ENCODE measurements around the gene CBFA2T3.

Gene CBFA2T3

DNA sequence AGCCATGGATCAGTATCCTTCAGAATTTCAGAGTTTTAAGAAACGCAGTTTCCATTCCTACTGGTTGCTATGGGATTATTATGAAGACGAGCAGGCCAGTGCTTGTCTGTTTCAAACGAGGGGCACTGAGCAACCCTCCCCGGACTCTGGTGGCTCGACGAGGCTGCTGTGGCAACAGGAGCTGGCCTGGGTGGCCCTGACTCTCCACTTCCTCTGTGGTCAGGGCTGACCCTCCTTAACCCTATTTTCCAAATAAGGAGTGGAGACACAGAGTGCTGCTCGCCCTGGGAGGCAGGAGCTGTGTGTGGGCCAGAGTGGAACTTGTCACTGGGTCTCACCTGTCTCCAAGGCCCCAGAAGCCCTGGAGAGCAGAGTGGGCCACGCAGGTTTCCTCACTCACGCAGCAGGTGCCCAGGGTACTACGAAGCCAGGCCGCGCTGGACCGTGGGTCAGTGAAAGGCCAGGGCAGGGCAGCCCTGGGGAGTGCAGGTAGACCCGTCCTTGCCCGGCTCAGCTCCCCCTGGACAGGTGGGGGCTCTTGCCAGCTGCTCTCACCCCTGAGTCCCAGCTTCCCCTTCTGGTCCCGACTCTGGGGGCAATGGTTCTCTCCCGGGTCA, 123.6 kb downstream of the CBFA2T3 start:
- no peak for DNase-seq

DNA sequence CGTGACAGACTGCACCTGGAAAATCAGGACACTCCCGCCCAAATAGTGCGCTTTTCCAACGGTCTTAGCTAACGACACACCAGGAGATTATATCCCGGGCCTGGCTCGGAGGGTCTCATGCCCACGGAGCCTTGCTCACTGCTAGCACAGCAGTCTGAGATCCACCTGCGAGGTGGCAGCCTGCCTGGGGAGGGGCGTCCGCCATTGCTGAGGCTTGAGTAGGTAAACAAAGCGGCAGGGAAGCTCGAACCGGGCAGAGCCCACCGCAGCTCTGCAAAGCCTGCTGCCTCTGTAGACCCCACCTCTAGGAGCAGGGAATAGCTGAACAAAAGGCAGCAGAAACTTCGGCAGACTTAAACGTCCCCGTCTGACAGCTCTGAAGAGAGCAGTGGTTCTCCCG, 125.4 kb downstream of the CBFA2T3 start:
- no peak for DNase-seq

DNA sequence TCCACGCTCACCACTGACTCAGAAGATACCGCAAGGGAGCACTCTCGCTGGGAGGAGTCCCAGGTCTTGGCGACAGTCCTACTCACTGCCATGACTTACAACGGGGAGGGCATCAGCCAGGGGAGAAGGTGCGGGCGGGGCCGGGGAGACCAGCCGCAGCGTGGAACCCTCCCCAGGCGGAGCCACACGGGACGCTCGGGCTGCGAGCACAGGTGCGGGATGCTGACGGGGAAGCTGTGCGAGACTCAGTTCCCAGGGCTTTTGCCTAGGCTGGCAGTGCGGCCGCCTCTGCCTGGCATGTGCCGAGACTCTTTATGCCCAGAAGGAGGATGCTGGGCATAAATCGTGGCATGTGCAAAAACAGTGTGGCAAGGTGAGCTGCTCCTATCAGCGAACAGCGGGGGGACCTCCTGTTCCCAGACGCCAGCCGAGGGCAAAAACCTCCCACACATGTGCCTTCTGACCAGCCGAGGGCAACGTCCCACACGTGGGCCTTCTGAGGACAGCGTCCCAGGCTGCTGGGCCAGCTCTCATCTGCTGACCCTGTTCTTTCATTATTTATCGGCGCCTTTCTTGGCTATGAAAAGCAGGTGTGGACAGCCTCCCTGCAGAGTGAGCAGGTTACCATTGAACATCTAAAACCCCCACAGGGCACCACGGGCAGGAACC, 126.3 kb downstream of the CBFA2T3 start:
- DNase-seq: no peak

DNA sequence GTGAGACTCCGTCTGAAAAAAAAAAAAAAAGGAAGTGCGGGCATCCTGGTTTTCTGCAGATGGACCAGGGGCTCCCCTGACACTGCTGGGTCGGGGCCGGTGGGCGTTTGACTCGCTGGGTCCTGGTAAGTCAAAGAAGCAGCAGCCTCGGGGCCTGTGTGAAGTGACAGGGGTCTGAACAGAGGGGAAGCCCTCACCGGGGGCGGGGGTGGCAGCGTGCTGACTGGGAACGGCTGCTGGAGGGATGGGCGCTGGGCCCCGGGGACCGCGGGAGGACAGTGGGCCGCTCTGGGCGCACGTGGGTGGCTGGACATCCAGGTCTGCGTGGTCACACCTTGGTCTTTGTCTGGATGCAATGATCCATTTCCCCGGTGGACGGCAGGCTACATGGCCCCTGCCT, 128.4 kb downstream of the CBFA2T3 start:
- DNase-seq: no peak

DNA sequence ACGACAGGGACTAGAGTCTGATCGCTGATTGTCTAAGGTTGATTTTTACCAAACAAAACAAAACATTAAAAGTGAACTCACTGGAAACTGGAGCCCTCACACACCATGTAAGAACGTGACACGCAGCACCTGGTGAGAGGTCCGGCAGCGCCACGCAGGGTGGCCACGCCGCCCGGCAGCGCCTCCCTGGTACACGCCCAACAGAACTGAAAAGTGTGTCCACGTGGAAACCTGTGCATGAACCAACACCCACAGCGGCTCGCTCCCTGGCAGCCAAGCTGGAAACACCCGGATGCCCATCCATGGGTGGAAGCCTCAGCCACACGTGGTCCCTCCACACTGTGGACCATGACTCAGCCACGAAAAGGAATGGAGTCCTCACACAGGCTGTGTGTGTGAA, 129.4 kb downstream of the CBFA2T3 start:
- DNase-seq: no peak

DNA sequence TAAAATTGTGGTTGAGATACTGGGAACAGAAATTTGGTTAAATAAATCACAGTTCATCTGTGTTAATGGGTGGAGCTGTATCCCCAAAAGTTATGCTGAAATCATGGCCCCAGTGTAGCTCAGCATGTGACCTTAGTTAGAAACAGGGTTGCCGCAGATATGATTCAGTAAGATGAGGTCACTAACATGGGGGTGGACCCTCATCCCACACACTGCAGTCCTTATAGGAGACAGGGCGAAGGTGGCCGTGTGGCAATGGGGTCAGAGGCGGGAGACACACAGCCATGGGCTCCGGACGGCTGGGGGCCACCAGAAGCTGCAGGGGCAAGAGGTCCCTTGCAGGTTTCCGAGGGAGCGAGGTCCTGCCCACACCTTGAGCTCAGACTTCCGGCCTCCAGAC, 130.9 kb downstream of the CBFA2T3 start:
- DNase-seq: no peak

DNA sequence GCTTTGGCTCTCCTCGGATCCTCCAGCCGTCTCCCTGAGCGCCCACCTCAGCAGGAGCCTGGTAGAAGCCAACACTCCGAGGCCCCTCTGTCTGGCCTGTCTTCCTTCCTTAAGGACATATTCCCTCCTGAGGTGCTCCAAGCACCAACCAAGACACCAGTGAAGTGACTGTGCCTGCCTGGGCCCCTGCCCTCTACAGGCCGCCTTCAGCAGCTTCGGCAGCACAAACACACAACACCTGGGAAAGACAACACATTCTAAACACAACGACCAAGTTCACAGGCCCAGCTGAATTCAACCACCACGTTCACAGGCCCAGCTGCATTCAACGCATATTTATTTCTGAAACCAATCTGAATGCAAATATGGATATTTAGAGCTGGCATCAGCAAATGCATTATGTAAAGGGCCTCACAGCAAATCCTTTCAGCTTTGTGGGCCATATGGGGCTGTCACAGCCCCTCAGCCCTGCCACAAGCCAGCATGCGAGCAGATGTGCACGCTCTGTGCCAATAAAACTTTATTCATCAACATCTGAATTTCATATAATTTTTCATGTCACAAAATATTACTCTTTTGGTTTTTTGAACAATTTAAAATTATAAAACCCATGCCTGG, 132.5 kb downstream of the CBFA2T3 start:
- DNase-seq: no peak

DNA sequence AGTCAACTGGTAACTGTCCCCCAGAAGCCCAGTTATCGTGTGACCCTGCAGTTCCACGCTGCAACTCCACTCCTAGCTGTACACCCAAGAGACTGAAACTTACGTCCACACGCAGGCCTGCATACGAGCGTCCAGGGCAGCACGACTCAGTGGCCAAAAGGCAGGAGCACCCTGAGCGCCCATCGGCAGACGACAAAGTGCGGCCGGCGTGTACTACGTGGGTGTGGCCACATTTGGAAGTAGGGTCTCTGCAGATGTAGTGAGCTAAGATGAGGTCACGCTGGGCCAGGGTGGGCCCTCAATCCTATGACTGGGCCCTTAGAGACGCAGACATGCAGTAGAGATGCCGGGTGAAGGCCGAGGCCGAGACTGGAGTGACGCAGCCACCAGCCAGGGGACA, 133.8 kb downstream of the CBFA2T3 start:
- no peak for DNase-seq

DNA sequence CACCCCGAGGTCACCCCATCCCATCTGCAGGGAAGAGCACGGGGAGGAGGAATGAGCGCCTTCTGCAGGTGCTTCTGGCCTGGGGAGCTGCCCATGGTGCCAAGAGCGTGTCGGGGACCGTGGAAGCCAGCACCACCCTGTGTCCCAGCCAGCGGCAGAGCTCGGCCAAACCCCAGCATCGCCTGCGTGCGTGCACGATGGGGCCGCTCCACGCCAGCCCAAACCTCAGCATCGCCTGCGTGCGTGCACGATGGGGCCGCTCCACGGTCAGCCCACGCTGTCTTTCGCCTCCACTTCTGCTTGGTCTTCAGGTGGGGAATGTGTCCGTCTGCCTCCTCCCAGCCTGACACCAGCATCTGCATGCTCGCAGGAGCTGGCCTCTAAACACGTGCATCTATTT, 134.2 kb downstream of the CBFA2T3 start:
- DNase-seq: no peak

DNA sequence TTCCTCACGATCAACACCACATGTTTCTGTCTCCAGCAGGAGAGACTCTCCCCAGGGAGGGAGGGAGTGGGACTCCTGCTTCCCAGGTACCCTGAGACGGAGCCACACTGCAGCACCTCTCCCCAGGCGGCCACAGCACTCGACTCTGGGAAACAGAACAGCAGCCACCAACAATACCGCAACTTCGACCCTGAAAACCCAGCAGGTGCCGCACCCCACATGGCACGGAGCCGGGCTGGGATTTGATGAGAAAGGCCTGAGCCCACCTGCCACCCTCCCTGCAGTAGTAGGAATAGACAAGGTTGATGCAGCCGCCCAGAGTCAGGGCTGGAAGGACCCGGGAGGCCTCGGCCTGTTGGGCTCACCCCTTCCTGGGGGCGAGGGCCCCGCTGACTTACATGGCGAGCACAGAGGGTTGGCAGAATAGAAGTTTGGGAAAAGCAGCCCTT, 134.7 kb downstream of the CBFA2T3 start:
- DNase-seq: no peak

DNA sequence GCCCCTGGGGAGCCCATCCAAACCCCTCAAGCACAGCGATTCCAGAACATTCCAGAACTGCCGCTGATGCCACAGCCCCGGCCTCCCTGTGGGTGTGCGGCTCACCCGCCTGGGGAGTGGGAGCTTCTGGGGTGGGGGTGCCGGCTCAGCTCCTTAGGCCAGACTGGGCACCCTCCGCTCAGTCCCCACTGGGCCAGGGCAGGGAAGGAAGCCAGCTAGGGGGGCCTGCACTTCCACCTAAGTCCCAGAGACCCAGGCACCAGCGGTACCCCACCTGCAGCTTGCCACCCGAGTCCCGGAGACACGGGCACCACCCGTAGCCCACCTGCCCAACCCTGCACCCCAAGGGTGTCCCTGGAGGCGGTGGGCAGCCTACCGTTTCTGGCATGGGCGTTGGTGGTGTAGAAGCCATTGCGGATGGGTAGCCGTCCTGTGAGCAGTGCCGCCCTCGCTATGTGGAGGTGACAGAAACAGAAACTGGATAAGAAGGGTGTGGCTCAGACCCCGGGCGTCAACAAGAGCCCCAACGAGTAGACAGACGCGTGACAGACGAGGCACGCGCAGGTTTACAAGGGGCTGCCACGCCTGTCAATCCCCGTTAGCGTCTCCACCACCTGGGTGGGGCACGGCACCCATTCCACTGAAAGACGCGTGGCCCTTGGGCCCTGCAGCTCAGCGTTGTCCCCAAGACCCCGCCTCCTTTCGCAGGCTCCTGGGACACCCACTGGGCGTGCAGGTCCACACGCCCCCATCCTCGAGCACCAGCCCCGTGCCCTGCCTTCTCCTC, 135.3 kb downstream of the CBFA2T3 start:
- no peak for DNase-seq

DNA sequence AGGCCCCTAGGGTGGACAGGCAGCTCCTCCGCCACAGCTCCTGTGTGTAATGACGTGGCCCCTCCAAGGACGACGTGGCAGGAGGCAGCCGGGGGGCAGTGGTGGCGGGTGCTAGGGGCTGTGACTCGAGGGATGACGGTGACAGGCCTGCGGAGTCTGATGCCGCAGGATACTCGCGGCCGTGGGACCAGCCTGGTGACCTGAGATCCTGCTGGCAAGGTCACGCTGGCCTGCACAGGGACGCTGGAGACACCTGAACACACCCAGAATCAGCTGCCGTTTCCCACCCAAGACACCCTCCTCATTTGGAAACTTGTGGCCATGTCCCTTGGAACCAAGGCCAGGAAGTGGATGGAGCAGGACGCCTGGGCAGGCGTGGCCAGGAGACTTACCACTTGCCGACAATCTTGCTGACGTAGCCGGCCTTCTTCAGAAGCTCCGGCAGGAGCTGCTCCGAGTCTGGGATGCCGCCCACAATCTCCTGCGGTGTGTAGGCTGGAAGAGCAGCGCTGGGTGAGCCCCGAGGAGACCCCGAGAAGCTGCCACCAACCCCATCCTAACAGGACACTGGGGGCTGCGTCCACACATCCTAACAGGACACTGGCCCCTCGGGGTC, 136.3 kb downstream of the CBFA2T3 start:
- DNase-seq: no peak

DNA sequence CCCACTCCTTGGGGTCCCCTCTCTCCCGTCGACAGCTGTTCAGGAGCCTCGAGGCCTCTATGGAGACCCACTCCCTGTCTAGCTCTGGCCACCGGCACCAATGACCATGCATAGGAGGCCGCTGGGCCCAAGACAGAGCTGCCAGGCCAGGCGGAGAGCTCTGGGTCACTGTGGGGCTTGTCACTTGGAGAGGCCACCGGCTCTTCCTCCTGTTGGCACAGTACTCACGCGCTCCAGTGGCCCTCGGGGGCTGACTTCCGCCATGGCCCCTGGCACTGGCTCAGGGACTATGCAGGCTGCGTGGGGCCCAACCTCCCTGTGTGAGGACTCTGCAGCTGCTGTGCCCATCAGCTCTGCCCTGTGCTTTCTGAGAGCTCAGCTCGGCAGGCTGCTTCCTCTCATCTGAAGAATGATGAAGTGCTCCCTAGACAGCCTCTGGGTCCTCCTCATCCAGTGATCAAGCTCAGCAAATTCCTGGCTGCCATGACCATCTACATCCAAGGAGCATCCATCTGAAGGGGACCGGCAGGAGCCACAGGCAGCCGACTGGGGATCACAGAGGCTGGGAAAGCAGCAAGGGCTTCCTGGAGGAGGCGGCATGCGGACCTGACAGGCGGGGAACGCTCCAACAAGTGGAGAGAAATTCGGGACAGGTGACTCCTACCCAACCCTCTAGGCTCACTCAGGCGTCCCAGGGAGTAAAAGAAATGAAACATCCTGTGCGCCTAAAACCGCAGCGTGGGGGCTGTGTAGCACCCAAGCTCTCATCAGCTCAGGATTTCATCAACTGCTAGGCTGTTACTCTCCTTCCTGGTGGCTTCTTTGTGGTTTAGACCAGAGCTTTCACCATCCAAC, 137.0 kb downstream of the CBFA2T3 start:
- DNase-seq: no peak

DNA sequence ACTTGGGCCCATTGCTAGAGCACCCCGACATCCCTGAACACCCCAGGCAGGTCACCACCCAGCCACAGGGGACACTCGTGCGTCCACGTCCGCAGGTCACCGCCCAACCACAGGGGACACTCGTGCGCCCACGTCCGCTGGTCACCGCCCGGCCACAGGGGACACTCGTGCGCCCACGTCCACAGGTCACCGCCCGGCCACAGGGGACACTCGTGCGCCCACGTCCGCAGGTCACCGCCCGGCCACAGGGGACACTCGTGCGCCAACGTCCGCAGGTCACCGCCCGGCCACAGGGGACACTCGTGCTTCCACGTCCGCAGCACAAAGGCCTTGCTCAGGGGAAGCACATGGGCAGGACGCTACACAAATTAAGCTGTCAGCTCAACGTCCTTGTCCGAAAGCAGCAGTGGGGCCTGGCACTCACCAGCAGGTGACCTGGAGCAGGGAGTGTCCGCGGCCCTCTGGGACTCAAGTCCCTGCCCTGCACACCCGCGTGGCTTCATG, 137.9 kb downstream of the CBFA2T3 start:
- DNase-seq: no peak

DNA sequence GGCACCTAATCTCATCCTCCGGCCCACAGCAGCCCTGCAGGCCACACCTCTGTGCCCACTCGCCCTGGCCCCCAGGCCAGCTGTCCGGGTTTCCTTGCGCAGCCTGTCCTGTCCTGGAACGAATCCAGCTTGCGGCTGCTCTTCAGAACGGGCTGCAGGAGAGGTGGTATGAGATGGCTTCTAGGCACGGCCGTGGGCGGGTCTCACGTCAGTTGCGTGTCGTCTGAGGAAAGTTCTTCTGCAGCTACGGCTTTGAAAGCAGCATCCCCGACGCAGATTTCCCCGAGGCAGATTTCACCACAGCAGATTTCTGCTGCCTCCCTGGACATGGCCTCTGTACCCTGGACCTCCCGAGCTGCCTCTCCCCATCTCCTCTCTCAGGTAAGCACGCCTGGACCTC, 138.4 kb downstream of the CBFA2T3 start:
- no peak for DNase-seq

DNA sequence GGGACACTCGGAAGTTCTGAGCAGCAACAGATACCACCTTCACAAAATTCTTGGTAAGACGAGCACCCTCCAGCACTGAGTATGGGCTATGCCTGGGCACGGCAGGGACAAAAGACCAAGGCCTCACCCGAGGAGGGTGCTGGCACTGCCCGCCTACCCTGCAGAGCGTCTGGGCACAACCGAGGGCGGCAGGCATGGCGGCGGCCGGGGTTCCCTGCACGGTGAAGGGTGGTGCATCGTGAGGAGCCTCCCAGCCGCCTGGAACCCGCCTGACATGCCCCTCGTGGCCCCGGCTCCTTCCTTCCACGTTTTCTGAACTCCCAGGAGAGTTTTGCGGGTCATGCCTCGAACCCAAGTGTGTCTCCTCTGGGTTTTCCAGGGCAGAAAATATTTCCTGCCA, 139.2 kb downstream of the CBFA2T3 start:
- DNase-seq: no peak

DNA sequence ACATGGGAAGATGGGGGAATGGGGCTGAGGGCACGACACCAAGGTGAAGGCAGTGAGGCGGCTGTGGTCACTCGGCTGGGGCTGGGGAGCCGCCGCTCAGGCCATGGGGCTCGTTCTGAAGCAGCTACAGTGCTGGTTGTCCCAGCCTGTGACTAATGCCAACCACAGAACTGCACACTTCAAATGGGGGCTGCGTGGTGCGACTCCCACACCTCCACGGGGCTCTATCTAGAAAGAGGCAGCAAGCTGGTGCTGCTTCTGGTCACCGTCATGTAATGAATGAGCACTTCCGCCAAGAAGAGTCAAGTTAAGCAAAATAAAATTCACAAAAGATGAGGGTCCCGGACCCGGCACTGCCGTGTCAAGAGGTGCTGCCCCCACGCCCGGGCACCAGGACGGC, 140.2 kb downstream of the CBFA2T3 start:
- DNase-seq: no peak

DNA sequence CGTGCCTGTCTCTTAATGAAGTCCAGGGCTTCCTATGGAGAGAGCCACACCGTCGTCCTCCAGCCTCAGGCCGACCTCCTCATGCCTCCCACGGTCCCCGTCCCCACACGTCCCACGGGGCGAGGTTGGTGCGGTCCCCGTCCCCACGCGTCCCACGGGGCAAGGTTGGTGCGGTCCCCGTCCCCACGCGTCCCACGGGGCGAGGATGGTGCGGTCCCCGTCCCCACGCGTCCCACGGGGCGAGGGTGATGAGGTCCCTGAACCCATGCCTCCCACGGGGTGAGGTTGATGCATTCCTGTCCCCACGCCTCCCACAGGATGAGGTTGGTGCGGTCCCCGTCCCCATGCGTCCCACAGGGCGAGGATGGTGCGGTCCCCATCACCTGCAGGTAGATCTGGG, 141.2 kb downstream of the CBFA2T3 start:
- no peak for DNase-seq

DNA sequence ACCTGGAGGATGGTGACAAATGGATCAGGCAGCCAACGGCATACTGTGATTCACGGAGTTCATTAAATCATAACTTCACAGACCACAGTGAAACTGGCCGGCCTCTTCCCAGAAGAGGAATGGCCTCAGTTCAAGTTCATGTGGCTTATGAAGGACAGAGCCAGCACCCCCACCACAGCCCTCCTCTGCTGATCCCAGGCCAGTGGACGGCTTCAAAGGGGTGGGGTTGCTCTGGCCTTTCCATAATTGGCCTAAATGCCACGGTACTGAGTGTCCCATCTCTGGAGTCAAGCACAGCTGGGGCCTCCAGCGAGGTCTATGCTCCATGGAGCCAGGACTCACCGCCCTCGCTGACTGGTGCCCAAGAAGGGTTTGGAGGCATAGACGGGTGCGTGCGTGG, 141.6 kb downstream of the CBFA2T3 start:
- DNase-seq: no peak

DNA sequence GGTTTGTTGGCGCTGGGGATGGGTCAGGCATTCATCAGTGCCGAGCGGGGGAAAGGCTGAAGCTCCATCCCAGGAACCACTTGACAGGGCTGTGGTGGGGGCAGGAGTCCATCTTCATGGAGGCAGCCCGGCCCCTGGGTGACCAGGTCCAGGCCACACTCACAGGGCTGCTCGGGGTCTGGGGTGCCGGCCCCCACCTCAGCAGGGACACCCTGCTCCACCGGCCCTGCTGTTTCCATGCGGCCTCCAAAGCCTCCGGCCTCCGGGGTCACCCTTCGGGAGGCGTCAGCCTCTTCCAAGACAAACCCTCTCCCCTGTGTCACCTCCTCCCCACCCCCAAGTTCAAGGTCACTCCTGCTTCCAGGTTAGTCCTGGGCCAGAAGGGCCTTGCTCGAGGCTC, 142.3 kb downstream of the CBFA2T3 start:
- no peak for DNase-seq

DNA sequence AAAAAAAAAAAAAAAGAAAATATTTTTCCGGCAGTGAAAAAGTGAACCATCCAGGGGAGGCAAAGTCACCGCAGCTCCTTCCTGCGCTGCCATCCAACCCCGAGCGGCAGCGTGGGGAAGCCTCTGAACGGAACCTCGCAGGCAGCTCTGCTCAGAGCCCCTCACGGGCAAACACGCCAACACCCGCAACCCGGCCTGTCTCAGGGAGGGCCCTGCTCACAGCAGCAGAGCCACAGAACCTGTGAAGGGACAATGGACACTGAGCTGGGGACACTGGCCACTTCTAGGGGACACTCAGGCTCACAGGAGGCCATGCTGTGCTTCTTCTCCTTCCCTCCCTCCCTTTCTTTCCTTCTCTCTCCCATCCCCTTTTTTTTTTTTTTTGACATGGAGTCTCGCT, 143.9 kb downstream of the CBFA2T3 start:
- DNase-seq: no peak

DNA sequence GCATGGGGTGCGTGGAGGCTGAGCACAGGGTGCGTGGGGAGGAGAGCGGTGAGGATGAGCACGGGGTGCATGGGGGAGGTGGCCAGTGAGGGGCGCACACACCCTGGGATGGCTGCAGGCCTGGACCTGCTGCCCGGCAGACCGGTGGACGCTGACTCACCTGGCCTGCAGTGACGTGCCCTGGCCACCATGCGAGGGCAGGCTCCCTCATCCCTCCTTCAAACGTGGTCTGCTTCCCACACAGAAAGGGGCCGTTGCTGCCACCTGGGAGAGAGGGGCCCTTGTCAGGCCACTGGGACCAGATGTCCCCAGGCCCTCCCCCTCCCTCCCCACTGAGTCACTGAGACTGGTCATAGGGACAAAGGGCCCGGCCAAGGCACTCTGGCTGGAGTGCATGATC, 145.2 kb downstream of the CBFA2T3 start:
- no peak for DNase-seq
